Measurements from ENCODE around the gene TMED1.

- TF ChIP-seq CTCF (IDR thresholded peaks at IDR 0.05) (no peak), POLR2A (IDR thresholded peaks at IDR 0.05) (no peak), POLR2AphosphoS5 (IDR thresholded peaks at IDR 0.05) (no peak), EP300 (IDR thresholded peaks at IDR 0.05) (no peak)
These were observed 12.3 kb upstream of the TMED1 start, which contains the start of gene C19orf38 for GRCh38 chr19:10848230-10848856.

All from upper lobe of left lung (tissue), 4 donors.